ENCODE measurements around the gene DPP6.

DPP6 gene

GRCh38 chr7:154840086-154840485 lies 787.9 kb downstream of the DPP6 start:
- H3K4me1 ChIP-seq (ENCODE audit: insufficient read depth, low read length, poor library complexity, severe bottlenecking), result peaks cover 6% of the 10 kb centered on the region
- H2AFZ ChIP-seq (ENCODE audit: low read length), result no peak overlapping the region
- no peaks in the 10 kb centered on the region for H3K79me2 ChIP-seq (ENCODE audit: insufficient read depth, low read length)
- H4K20me1 ChIP-seq (ENCODE audit: insufficient read depth, low read length, poor library complexity, severe bottlenecking), result no peaks in the 10 kb centered on the region
- H3K9ac ChIP-seq (ENCODE audit: low read depth, low read length, poor library complexity, severe bottlenecking), result no peak overlapping the region
- no peaks in the 10 kb centered on the region for H3K9me3 ChIP-seq (ENCODE audit: insufficient read depth, low read depth, low read length)
- no peak overlapping the region for H3K4me2 ChIP-seq (ENCODE audit: low read depth, low read length, poor library complexity, severe bottlenecking)
- H3K4me3 ChIP-seq (ENCODE audit: low read length, poor library complexity, severe bottlenecking), result no peak overlapping the region
- no peaks in the 10 kb centered on the region for H3K9me2 ChIP-seq (replicated peaks; ENCODE audit: low read depth, low read length)
- no peaks in the 10 kb centered on the region for H3F3A ChIP-seq (ENCODE audit: low read depth)
- no peaks in the 10 kb centered on the region for H3K36me3 ChIP-seq (ENCODE audit: insufficient read depth, low read length)
- H3K27me3 ChIP-seq (ENCODE audit: insufficient read depth, low read length, poor library complexity, severe bottlenecking), result no peaks in the 10 kb centered on the region
- TF ChIP-seq, protein P1, sequence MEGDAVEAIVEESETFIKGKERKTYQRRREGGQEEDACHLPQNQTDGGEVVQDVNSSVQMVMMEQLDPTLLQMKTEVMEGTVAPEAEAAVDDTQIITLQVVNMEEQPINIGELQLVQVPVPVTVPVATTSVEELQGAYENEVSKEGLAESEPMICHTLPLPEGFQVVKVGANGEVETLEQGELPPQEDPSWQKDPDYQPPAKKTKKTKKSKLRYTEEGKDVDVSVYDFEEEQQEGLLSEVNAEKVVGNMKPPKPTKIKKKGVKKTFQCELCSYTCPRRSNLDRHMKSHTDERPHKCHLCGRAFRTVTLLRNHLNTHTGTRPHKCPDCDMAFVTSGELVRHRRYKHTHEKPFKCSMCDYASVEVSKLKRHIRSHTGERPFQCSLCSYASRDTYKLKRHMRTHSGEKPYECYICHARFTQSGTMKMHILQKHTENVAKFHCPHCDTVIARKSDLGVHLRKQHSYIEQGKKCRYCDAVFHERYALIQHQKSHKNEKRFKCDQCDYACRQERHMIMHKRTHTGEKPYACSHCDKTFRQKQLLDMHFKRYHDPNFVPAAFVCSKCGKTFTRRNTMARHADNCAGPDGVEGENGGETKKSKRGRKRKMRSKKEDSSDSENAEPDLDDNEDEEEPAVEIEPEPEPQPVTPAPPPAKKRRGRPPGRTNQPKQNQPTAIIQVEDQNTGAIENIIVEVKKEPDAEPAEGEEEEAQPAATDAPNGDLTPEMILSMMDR (conservative IDR thresholded peaks at IDR 0.05; ENCODE audit: low read length), result no peak
- TF ChIP-seq EZH2phosphoT487 (IDR thresholded peaks at IDR 0.05; ENCODE audit: borderline replicate concordance), result no peak

DNA sequence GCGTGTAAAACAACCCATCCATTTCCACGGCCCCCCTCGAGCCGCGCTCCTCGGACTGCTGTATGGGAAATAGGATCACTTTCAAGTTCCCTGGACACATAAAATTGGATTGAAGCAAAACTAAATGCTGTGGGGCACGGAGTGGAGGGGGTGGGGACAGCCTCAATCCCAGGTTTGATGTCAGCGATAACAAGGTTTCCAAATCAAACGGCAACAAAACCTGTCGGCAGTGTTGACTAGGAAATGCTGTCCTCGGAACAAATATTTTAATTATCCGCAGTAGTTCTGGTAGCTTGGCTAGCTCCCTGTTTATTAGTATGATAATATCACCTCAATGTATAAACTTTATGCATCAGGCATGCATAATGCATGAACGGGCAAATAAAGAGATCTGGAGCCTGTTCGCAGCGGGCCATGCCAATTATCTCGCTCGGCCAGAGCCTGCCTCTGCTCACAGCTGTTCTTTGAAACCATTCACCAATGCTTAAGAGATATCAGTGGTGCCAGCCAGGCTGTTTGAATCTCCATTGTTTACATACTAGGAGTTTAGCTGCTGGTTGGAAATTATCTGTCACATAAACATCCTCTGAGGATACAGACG lies 789.6 kb downstream of the DPP6 start:
- Histone ChIP-seq H3K36me3 (ENCODE audit: insufficient read depth, low read length) (no peaks in the 10 kb centered on the region), H3K9ac (ENCODE audit: low read depth, low read length, poor library complexity, severe bottlenecking) (no peak overlapping the region), H3K79me2 (ENCODE audit: insufficient read depth, low read length) (no peaks in the 10 kb centered on the region), H2AFZ (ENCODE audit: low read length) (no peak overlapping the region), H3F3A (ENCODE audit: low read depth) (no peaks in the 10 kb centered on the region), H3K27me3 (ENCODE audit: insufficient read depth, low read length, poor library complexity, severe bottlenecking) (no peaks in the 10 kb centered on the region), H3K4me1 (ENCODE audit: insufficient read depth, low read length, poor library complexity, severe bottlenecking) (peaks cover 16% of the 10 kb centered on the region), H3K4me3 (ENCODE audit: low read length, poor library complexity, severe bottlenecking) (no peak overlapping the region), H3K4me2 (ENCODE audit: low read depth, low read length, poor library complexity, severe bottlenecking) (no peak overlapping the region), H4K20me1 (ENCODE audit: insufficient read depth, low read length, poor library complexity, severe bottlenecking) (no peaks in the 10 kb centered on the region), H3K9me2 (replicated peaks; ENCODE audit: low read depth, low read length) (no peaks in the 10 kb centered on the region), H3K9me3 (ENCODE audit: insufficient read depth, low read depth, low read length) (no peaks in the 10 kb centered on the region)
- no peak for TF ChIP-seq EZH2phosphoT487 (IDR thresholded peaks at IDR 0.05; ENCODE audit: borderline replicate concordance)
- TF ChIP-seq, protein P1 (conservative IDR thresholded peaks at IDR 0.05; ENCODE audit: low read length), result no peak

DNA sequence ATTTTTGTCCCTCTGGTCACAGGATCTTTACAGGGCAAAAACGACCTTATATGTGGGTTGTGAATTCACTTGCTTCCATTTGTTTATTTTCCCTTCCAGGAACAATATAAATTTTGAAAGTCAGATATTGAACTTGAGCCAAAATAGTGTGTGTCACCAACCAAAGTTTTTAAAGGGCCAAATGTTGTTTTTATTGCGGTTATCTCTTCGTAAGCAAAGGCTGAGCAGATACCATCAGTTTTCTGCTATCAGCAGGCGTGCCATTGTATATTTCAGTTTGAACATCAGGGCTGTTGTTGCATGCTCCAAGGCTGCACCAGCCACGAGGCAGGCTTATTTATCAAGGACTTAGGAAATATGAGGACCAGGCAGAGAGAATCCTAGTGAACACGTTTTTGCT lies 790.4 kb downstream of the DPP6 start:
- Histone ChIP-seq H3K4me3 (ENCODE audit: low read length, poor library complexity, severe bottlenecking) (no peak overlapping the region), H3K27me3 (ENCODE audit: insufficient read depth, low read length, poor library complexity, severe bottlenecking) (no peaks in the 10 kb centered on the region), H3K9me3 (ENCODE audit: insufficient read depth, low read depth, low read length) (no peaks in the 10 kb centered on the region), H2AFZ (ENCODE audit: low read length) (no peak overlapping the region), H3K9ac (ENCODE audit: low read depth, low read length, poor library complexity, severe bottlenecking) (no peak overlapping the region), H3K79me2 (ENCODE audit: insufficient read depth, low read length) (no peaks in the 10 kb centered on the region), H3K4me1 (ENCODE audit: insufficient read depth, low read length, poor library complexity, severe bottlenecking) (peaks cover 21% of the 10 kb centered on the region), H3K9me2 (replicated peaks; ENCODE audit: low read depth, low read length) (no peaks in the 10 kb centered on the region), H3K4me2 (ENCODE audit: low read depth, low read length, poor library complexity, severe bottlenecking) (no peak overlapping the region), H3F3A (ENCODE audit: low read depth) (no peaks in the 10 kb centered on the region), H3K36me3 (ENCODE audit: insufficient read depth, low read length) (no peaks in the 10 kb centered on the region), H4K20me1 (ENCODE audit: insufficient read depth, low read length, poor library complexity, severe bottlenecking) (no peaks in the 10 kb centered on the region)
- TF ChIP-seq, protein P1 (conservative IDR thresholded peaks at IDR 0.05; ENCODE audit: low read length), result no peak
- no peak for TF ChIP-seq EZH2phosphoT487 (IDR thresholded peaks at IDR 0.05; ENCODE audit: borderline replicate concordance)

Measured in Loucy (cell line).